SK-N-SH (cell line): ENCODE measurements around the gene RRP8.

Experiments used
- FOXM1 ChIP-seq: IDR thresholded peaks from 2 replicates; pipeline ENCODE4 v1.4.0; 2012; ENCODE audit warnings: low read depth, mild to moderate bottlenecking
- POLR2AphosphoS5 ChIP-seq: IDR thresholded peaks from 2 replicates; pipeline ENCODE4 v1.6.1; 2012; ENCODE audit warnings: low read depth, low read length
- SIN3A ChIP-seq: IDR thresholded peaks from 2 replicates; pipeline ENCODE4 v1.6.1; 2012; ENCODE audit warnings: low read depth, mild to moderate bottlenecking, low read length, moderate library complexity, borderline replicate concordance
- TF ChIP-seq, protein P1 (sequence below): fragments of 200-600 bp; sonication (generic); IDR thresholded peaks from 2 replicates; pipeline ENCODE4 v1.6.1; 2017; ENCODE audit warnings: antibody characterized with exemption, mild to moderate bottlenecking, moderate library complexity

- TF ChIP-seq SIN3A (no peak), FOXM1 (no peak), POLR2AphosphoS5 (no peak)
- TF ChIP-seq, protein P1, sequence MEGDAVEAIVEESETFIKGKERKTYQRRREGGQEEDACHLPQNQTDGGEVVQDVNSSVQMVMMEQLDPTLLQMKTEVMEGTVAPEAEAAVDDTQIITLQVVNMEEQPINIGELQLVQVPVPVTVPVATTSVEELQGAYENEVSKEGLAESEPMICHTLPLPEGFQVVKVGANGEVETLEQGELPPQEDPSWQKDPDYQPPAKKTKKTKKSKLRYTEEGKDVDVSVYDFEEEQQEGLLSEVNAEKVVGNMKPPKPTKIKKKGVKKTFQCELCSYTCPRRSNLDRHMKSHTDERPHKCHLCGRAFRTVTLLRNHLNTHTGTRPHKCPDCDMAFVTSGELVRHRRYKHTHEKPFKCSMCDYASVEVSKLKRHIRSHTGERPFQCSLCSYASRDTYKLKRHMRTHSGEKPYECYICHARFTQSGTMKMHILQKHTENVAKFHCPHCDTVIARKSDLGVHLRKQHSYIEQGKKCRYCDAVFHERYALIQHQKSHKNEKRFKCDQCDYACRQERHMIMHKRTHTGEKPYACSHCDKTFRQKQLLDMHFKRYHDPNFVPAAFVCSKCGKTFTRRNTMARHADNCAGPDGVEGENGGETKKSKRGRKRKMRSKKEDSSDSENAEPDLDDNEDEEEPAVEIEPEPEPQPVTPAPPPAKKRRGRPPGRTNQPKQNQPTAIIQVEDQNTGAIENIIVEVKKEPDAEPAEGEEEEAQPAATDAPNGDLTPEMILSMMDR: no peak
Observed at GRCh38 chr11:6572215-6572614, 31.2 kb downstream of the RRP8 start.
